BJ (cell line): ENCODE data around the gene HRH2. TPM values are rescaled to one million over a fixed set of nuclear protein-coding genes. Genes with fewer than 3 reads are reported as not detected.
"Not testable (repeated sequence)": the region's sequence is repeated elsewhere in the genome, so short reads cannot be mapped to it uniquely, and the experiment has no call there.

ENCODE experiments used
- CTCF ChIA-PET: fragments of 350-600 bp; formaldehyde crosslinking; extraction: SDS; loops from one replicate; lab custom pipeline; 2021; ENCODE audit warnings: antibody characterized with exemption, inconsistent platforms; lab: Yijun Ruan, JAX
- POLR2A ChIA-PET: fragments of 300-600 bp; sonication (Branson Sonifier 250); formaldehyde crosslinking; extraction: SDS; loops from one replicate; lab custom pipeline; 2021; ENCODE audit warnings: antibody characterized with exemption; lab: Charles Lee
- DNase-seq: peaks from one replicate; pipeline ENCODE4 v3.0.0-alpha.2; 2011; ENCODE audit warnings: low read depth
- H3K27me3 ChIP-seq: 2 replicates; pipeline ENCODE4 v1.6.0; 2011; ENCODE audit warnings: low read length; ENCODE audit not compliant: control insufficient read depth, insufficient read depth
- H3K36me3 ChIP-seq: 2 replicates; pipeline ENCODE4 v1.5.1; 2011; ENCODE audit warnings: low read length; ENCODE audit not compliant: control insufficient read depth, insufficient read depth
- H3K4me3 ChIP-seq: 2 replicates; pipeline ENCODE4 v1.5.1; 2011; ENCODE audit warnings: low read depth, mild to moderate bottlenecking, control low read depth, low read length
- CTCF ChIP-seq: IDR thresholded peaks from 2 replicates; pipeline ENCODE4 v1.5.1; 2011; ENCODE audit warnings: low read depth, mild to moderate bottlenecking, control low read depth, inconsistent platforms, low read length, moderate library complexity; ENCODE audit not compliant: insufficient read depth
- polyA plus RNA-seq: library from polyadenylated mRNA; depleted of rRNA; stranded (reverse); fragments of >200 nt; gene quantifications from 2 replicates; pipeline ENCODE4 v1.2.3, GENCODE V29; 2011

The HRH2 gene
- polyA plus RNA-seq, 1 experiment = not detected

GRCh38 chr5:175614861-175615260, 43.0 kb upstream of the HRH2 start:
- Histone ChIP-seq H3K36me3 (no peaks in the 10 kb centered on the region), H3K27me3 (no peaks in the 10 kb centered on the region), H3K4me3 (no peak overlapping the region)
- no peak for DNase-seq
- ChIA-PET CTCF (no interaction called here), POLR2A (no interaction called here)
- TF ChIP-seq CTCF = no peak

GRCh38 chr5:175616083-175616482, 41.8 kb upstream of the HRH2 start:
- TF ChIP-seq CTCF = no peak
- DNase-seq = no peak
- ChIA-PET CTCF (no interaction called here), POLR2A (no interaction called here)
- Histone ChIP-seq H3K27me3 (no peaks in the 10 kb centered on the region), H3K4me3 (no peak overlapping the region), H3K36me3 (no peaks in the 10 kb centered on the region)

GRCh38 chr5:175616527-175616926, 41.3 kb upstream of the HRH2 start:
- H3K36me3 ChIP-seq, H3K4me3 ChIP-seq, POLR2A ChIA-PET, H3K27me3 ChIP-seq, CTCF ChIA-PET, DNase-seq: not testable (repeated sequence)

- Histone ChIP-seq H3K4me3 (no peak overlapping the region), H3K27me3 (no peaks in the 10 kb centered on the region), H3K36me3 (no peaks in the 10 kb centered on the region)
- no peak for TF ChIP-seq CTCF
- ChIA-PET CTCF (no interaction called here), POLR2A (no interaction called here)
- no peak for DNase-seq
These were observed 40.4 kb upstream of the HRH2 start for GRCh38 chr5:175617447-175617846.

GRCh38 chr5:175620527-175620926, 37.3 kb upstream of the HRH2 start:
- POLR2A ChIA-PET = no interaction called here
- no peak for DNase-seq
- H3K27me3 ChIP-seq = no peaks in the 10 kb centered on the region
- TF ChIP-seq CTCF = no peak
- H3K36me3 ChIP-seq = no peaks in the 10 kb centered on the region
- no peak overlapping the region for H3K4me3 ChIP-seq
- CTCF ChIA-PET = no interaction called here

GRCh38 chr5:175621971-175622370, 35.9 kb upstream of the HRH2 start:
- no peak for DNase-seq
- POLR2A ChIA-PET = no interaction called here
- no peak for TF ChIP-seq CTCF
- Histone ChIP-seq H3K36me3 (no peaks in the 10 kb centered on the region), H3K27me3 (no peaks in the 10 kb centered on the region), H3K4me3 (no peak overlapping the region)
- CTCF ChIA-PET = no interaction called here
